Measurements from ENCODE around the gene CCT6B. TPM values are rescaled to one million over a fixed set of nuclear protein-coding genes. Genes with fewer than 3 reads are reported as not detected.
A peak's percentile ranks its signal among the peaks of the same experiment; 100 is the strongest.

The CCT6B gene
- total RNA-seq, 1 experiment from 2014 or later, result 0.60 TPM

DNA sequence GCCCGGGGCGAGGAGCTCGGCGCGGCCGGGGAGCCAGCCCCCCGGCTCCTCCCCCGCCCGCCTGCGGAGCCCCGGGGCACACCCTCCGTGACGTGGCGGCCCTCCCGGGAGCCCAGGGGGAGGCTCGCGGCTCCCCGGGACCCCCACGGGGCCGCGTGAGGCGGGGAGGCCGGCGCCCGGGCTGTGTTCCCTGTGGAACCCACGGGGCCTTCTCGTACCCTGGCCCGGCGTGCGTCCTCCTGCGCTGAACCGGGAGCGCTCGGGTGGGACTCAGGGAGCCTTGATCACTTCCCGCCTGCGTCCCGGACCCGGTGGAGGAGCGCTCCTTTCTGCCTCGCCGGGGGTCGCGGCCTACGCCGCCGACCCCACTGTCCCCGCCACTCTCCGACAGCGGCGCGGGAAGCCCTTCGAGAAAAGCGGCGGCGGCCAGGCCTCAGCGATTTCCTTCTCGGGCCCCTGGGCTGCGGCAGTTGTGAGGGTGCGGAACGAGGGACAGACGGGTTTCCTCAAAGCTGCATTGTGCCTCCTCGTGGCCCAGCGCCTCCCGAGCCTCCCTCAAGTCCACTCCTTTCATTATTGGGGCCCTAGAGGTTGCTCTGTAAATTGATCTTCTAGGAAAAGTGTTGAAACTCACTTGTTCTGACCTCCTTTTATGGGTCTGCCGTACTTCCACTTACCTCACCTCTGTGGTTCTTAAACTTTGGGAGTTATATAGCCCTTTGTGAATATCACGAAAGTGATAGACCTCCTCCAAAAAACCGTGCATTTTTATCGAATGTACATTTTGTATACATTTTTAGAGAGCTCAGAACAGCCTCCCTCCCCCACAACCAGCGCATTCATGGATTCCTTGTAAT, 19.6 kb upstream of the CCT6B start:
- peak; percentile 69 for DNase-seq (ENCODE audit: low spot score)
- H3K36me3 ChIP-seq (ENCODE audit: insufficient read depth, low read length, poor library complexity, severe bottlenecking), result no peaks in the 10 kb centered on the region
- no TSS peak for BruUV-seq (replicated peaks)
- ChIA-PET CTCF (no interaction called here), POLR2A (ENCODE audit: low non-redundant PET) (interaction anchor here (0.6 kb wide), 1 partner anchor 207 kb away, joined by 3 read pairs; no protein-coding TSS in a partner anchor)
- no peaks in the 10 kb centered on the region for H3K9me3 ChIP-seq (ENCODE audit: low read depth, low read length, poor library complexity, severe bottlenecking)
- peak overlapping the region; percentile 67 for H3K4me3 ChIP-seq (ENCODE audit: low read depth, low read length, poor library complexity, severe bottlenecking)
- H3K4me1 ChIP-seq (ENCODE audit: insufficient read depth, low read length, poor library complexity, severe bottlenecking), result peaks cover 5% of the 10 kb centered on the region
- intact Hi-C loops (cut with micrococcal nuclease; ENCODE audit: unreplicated experiment), result no loop called here
- TF ChIP-seq EZH2 (IDR thresholded peaks at IDR 0.05; ENCODE audit: borderline replicate concordance, low read depth, low read length, poor library complexity, severe bottlenecking), result no peak
- TF ChIP-seq, protein P1, sequence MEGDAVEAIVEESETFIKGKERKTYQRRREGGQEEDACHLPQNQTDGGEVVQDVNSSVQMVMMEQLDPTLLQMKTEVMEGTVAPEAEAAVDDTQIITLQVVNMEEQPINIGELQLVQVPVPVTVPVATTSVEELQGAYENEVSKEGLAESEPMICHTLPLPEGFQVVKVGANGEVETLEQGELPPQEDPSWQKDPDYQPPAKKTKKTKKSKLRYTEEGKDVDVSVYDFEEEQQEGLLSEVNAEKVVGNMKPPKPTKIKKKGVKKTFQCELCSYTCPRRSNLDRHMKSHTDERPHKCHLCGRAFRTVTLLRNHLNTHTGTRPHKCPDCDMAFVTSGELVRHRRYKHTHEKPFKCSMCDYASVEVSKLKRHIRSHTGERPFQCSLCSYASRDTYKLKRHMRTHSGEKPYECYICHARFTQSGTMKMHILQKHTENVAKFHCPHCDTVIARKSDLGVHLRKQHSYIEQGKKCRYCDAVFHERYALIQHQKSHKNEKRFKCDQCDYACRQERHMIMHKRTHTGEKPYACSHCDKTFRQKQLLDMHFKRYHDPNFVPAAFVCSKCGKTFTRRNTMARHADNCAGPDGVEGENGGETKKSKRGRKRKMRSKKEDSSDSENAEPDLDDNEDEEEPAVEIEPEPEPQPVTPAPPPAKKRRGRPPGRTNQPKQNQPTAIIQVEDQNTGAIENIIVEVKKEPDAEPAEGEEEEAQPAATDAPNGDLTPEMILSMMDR (conservative IDR thresholded peaks at IDR 0.05; ENCODE audit: low read depth, low read length), result peak; percentile 37; the same call in 1 of the 2 replicates
- no peaks in the 10 kb centered on the region for H3K27me3 ChIP-seq (replicated peaks; ENCODE audit: insufficient read depth, low read depth, low read length, poor library complexity)
- H3K27ac ChIP-seq (ENCODE audit: low read depth, low read length, poor library complexity, severe bottlenecking), result peak overlapping the region; percentile 96

DNA sequence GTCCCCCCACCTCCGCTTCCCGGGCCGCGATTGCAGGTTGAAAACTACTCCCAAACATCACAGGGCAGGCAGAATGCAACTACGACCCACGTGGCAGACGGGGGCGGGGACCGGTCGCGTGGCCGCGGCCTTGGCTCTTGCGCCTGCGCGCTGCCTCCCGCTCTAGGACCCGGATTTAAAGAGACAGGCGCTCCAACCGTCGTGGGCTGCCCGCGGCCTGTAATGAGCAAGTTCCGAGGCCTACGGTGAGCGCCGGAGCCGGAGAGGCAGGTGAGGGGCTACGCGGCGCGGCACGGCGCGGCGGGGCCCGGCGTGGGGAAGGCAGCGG, 19.1 kb upstream of the CCT6B start, which contains the start of gene LIG3:
Gene LIG3 (plus strand): TSS at position 160 of the 328 bp plus-strand sequence. CDS start 2,494 bp downstream, outside the sequence.
- TF ChIP-seq EZH2 (IDR thresholded peaks at IDR 0.05; ENCODE audit: borderline replicate concordance, low read depth, low read length, poor library complexity, severe bottlenecking), result no peak
- TF ChIP-seq, protein P1 (conservative IDR thresholded peaks at IDR 0.05; ENCODE audit: low read depth, low read length), result no peak
- ChIA-PET POLR2A (ENCODE audit: low non-redundant PET) (interaction anchor here (0.6 kb wide), 1 partner anchor 206 kb away, joined by 3 read pairs; no protein-coding TSS in a partner anchor), CTCF (no interaction called here)
- Histone ChIP-seq H3K4me1 (ENCODE audit: insufficient read depth, low read length, poor library complexity, severe bottlenecking) (peaks cover 5% of the 10 kb centered on the region), H3K27ac (ENCODE audit: low read depth, low read length, poor library complexity, severe bottlenecking) (peak within 1 kb of the TSS; percentile 96), H3K4me3 (ENCODE audit: low read depth, low read length, poor library complexity, severe bottlenecking) (peak within 1 kb of the TSS; percentile 67), H3K27me3 (replicated peaks; ENCODE audit: insufficient read depth, low read depth, low read length, poor library complexity) (no peaks in the 10 kb centered on the region), H3K9me3 (ENCODE audit: low read depth, low read length, poor library complexity, severe bottlenecking) (no peaks in the 10 kb centered on the region), H3K36me3 (ENCODE audit: insufficient read depth, low read length, poor library complexity, severe bottlenecking) (no peaks in the 10 kb centered on the region)
- peak; percentile 86 for DNase-seq (ENCODE audit: low spot score)
- BruUV-seq (replicated peaks), result no TSS peak
- intact Hi-C loops (cut with micrococcal nuclease; ENCODE audit: unreplicated experiment), result no loop called here

DNA sequence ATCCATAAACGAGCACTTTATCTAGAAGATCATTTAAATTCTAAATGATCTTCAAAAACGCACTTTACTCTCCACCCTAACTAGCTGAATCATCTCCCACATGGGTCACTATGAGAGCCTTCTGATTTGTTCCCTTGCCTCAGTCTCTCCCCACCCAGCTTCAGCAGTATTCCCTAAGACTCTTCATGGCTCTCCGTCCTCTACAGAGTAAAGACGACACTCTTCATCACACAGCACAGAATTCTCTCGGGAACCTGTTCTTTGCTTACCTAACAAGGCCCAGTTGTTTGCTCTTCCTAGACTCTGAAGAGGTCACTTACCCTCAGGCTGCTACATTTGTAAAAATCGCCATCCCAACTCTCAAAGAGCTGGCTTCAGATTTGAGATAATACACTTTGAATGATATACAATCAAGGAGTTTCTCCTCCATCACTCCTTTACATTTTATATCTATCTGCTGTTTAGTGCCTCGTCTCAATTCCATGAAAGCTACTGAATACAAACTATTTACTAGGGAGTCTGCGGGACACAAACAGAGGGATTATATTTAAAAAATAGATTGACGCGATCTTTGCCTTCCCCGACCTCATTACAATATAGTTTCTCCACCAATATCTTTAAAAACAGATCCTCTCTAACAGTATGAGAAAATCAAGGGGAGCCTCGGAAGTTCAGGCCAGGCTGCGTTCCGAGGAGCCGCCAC, 18.5 kb upstream of the CCT6B start:
- no peaks in the 10 kb centered on the region for H3K36me3 ChIP-seq (ENCODE audit: insufficient read depth, low read length, poor library complexity, severe bottlenecking)
- ChIA-PET CTCF (no interaction called here), POLR2A (ENCODE audit: low non-redundant PET) (no interaction called here)
- no peaks in the 10 kb centered on the region for H3K27me3 ChIP-seq (replicated peaks; ENCODE audit: insufficient read depth, low read depth, low read length, poor library complexity)
- intact Hi-C loops (cut with micrococcal nuclease; ENCODE audit: unreplicated experiment), result no loop called here
- no peak for DNase-seq (ENCODE audit: low spot score)
- TSS peak; percentile 95 for BruUV-seq (replicated peaks)
- peak overlapping the region; percentile 96 for H3K27ac ChIP-seq (ENCODE audit: low read depth, low read length, poor library complexity, severe bottlenecking)
- TF ChIP-seq, protein P1 (conservative IDR thresholded peaks at IDR 0.05; ENCODE audit: low read depth, low read length), result no peak
- no peak for TF ChIP-seq EZH2 (IDR thresholded peaks at IDR 0.05; ENCODE audit: borderline replicate concordance, low read depth, low read length, poor library complexity, severe bottlenecking)
- no peaks in the 10 kb centered on the region for H3K9me3 ChIP-seq (ENCODE audit: low read depth, low read length, poor library complexity, severe bottlenecking)
- H3K4me3 ChIP-seq (ENCODE audit: low read depth, low read length, poor library complexity, severe bottlenecking), result peak overlapping the region; percentile 67
- peaks cover 5% of the 10 kb centered on the region for H3K4me1 ChIP-seq (ENCODE audit: insufficient read depth, low read length, poor library complexity, severe bottlenecking)

Measured in A673 (cell line).